DOHH2 (cell line): ENCODE data around the gene TBX4.

Experiments used
- H3F3A ChIP-seq: fragments of 200-600 bp; sonication (generic), shearing (Covaris generic); 2 replicates; pipeline ENCODE4 v1.6.0; 2016; ENCODE audit warnings: antibody characterized with exemption, mild to moderate bottlenecking; ENCODE audit not compliant: control insufficient read depth, insufficient read depth
- H3K27ac ChIP-seq: fragments of 200-600 bp; sonication (generic); 2 replicates; pipeline ENCODE4 v1.5.1; 2014; ENCODE audit warnings: low read depth, mild to moderate bottlenecking, low read length, moderate library complexity
- H3K27me3 ChIP-seq: fragments of 200-600 bp; sonication (generic); 2 replicates; pipeline ENCODE4 v1.6.1; 2014; ENCODE audit warnings: mild to moderate bottlenecking, low read length, mixed read lengths; ENCODE audit not compliant: control insufficient read depth
- H3K36me3 ChIP-seq: fragments of 200-600 bp; sonication (generic); 2 replicates; pipeline ENCODE4 v1.6.1; 2014; ENCODE audit warnings: mild to moderate bottlenecking, low read length, moderate library complexity, mixed read lengths; ENCODE audit not compliant: control insufficient read depth
- H3K4me1 ChIP-seq: fragments of 200-600 bp; sonication (generic); 2 replicates; pipeline ENCODE4 v1.6.1; 2014; ENCODE audit warnings: mild to moderate bottlenecking, low read length, mixed read lengths; ENCODE audit not compliant: control insufficient read depth
- H3K4me2 ChIP-seq: fragments of 200-600 bp; sonication (generic); 2 replicates; pipeline ENCODE4 v1.6.0; 2014; ENCODE audit warnings: mild to moderate bottlenecking, low read length, moderate library complexity
- H3K4me3 ChIP-seq: fragments of 200-600 bp; sonication (generic); 2 replicates; pipeline ENCODE4 v1.5.1; 2014; ENCODE audit warnings: mild to moderate bottlenecking, low read length, mixed read lengths
- H3K79me2 ChIP-seq: fragments of 200-600 bp; sonication (generic); 2 replicates; pipeline ENCODE4 v1.6.1; 2014; ENCODE audit warnings: mild to moderate bottlenecking, low read length, mixed read lengths; ENCODE audit not compliant: control insufficient read depth
- H3K9me2 ChIP-seq: fragments of 200-600 bp; sonication (generic); replicated peaks from 2 replicates; pipeline ENCODE4 v1.6.1; 2014; ENCODE audit warnings: mild to moderate bottlenecking, low read length, mixed read lengths; ENCODE audit not compliant: control insufficient read depth
- H3K9me3 ChIP-seq: fragments of 200-600 bp; sonication (generic); 2 replicates; pipeline ENCODE4 v1.6.1; 2014; ENCODE audit warnings: antibody characterized with exemption, low read length, mixed read lengths; ENCODE audit not compliant: control insufficient read depth, insufficient read depth
- H4K20me1 ChIP-seq: fragments of 200-600 bp; sonication (generic); 2 replicates; pipeline ENCODE4 v1.6.0; 2014; ENCODE audit warnings: low read depth, mild to moderate bottlenecking, antibody characterized with exemption, low read length, moderate library complexity; ENCODE audit not compliant: control insufficient read depth, insufficient read depth
- EZH2phosphoT487 ChIP-seq: fragments of 200-600 bp; sonication (generic); IDR thresholded peaks from 2 replicates; pipeline ENCODE4 v1.6.1; 2017; ENCODE audit warnings: borderline replicate concordance, mild to moderate bottlenecking, antibody characterized with exemption, low read length, moderate library complexity, mixed read lengths
- TF ChIP-seq, protein P1 (sequence below): fragments of 200-600 bp; sonication (generic); IDR thresholded peaks from one replicate; pipeline ENCODE4 v1.5.1; 2014; ENCODE audit warnings: antibody characterized with exemption, mild to moderate bottlenecking, low read depth, low read length; ENCODE audit not compliant: poor library complexity, severe bottlenecking

Gene TBX4

GRCh38 chr17:61464843-61465180 lies 12.6 kb downstream of the TBX4 start:
- no peaks in the 10 kb centered on the region for H3K9me2 ChIP-seq
- H3K4me1 ChIP-seq, result peaks cover 6% of the 10 kb centered on the region; the same call in 1 of the 2 replicates
- peaks cover 35% of the 10 kb centered on the region for H3K27me3 ChIP-seq
- no peaks in the 10 kb centered on the region for H4K20me1 ChIP-seq
- TF ChIP-seq EZH2phosphoT487, result no peak
- TF ChIP-seq, protein P1, sequence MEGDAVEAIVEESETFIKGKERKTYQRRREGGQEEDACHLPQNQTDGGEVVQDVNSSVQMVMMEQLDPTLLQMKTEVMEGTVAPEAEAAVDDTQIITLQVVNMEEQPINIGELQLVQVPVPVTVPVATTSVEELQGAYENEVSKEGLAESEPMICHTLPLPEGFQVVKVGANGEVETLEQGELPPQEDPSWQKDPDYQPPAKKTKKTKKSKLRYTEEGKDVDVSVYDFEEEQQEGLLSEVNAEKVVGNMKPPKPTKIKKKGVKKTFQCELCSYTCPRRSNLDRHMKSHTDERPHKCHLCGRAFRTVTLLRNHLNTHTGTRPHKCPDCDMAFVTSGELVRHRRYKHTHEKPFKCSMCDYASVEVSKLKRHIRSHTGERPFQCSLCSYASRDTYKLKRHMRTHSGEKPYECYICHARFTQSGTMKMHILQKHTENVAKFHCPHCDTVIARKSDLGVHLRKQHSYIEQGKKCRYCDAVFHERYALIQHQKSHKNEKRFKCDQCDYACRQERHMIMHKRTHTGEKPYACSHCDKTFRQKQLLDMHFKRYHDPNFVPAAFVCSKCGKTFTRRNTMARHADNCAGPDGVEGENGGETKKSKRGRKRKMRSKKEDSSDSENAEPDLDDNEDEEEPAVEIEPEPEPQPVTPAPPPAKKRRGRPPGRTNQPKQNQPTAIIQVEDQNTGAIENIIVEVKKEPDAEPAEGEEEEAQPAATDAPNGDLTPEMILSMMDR, result no peak
- no peaks in the 10 kb centered on the region for H3K79me2 ChIP-seq
- H3F3A ChIP-seq, result no peaks in the 10 kb centered on the region
- no peaks in the 10 kb centered on the region for H3K9me3 ChIP-seq
- no peak overlapping the region for H3K4me2 ChIP-seq
- no peak overlapping the region for H3K27ac ChIP-seq
- no peak overlapping the region for H3K4me3 ChIP-seq
- H3K36me3 ChIP-seq, result no peaks in the 10 kb centered on the region

- Histone ChIP-seq H3K4me3 (no peak overlapping the region), H3K36me3 (no peaks in the 10 kb centered on the region), H3F3A (no peaks in the 10 kb centered on the region), H3K79me2 (no peaks in the 10 kb centered on the region), H3K9me2 (no peaks in the 10 kb centered on the region), H3K27ac (no peak overlapping the region), H3K9me3 (no peaks in the 10 kb centered on the region), H3K27me3 (peaks cover 26% of the 10 kb centered on the region), H3K4me1 (peaks cover 6% of the 10 kb centered on the region; the same call in 1 of the 2 replicates), H4K20me1 (no peaks in the 10 kb centered on the region), H3K4me2 (no peak overlapping the region)
- TF ChIP-seq EZH2phosphoT487, result no peak
- TF ChIP-seq, protein P1, result no peak
Measured at GRCh38 chr17:61465550-61466237, 13.5 kb downstream of the TBX4 start.

DNA sequence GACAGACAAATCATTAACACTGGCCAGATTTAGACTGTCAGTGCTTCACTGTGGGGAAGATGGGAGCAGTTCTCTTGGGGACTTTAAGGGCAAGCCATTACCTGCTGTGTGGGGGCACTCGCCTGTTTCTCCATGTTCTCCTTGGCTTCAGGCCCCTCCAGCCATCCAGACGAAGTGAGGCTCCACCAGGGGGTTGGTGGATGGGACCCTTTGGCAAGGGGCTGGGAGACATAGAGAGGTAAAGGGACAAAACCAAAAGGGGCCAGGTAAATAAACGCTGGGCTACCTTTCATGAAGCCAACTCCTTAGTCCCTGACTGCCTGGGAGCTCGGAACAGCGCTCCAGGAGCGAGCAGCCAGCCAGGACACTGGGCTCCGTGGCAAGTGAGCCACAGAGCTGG lies 14.0 kb downstream of the TBX4 start:
- H3K27me3 ChIP-seq, result peaks cover 21% of the 10 kb centered on the region
- TF ChIP-seq, protein P1, result no peak
- TF ChIP-seq EZH2phosphoT487, result no peak
- H3K4me2 ChIP-seq, result no peak overlapping the region
- no peaks in the 10 kb centered on the region for H3K36me3 ChIP-seq
- H3K4me3 ChIP-seq, result no peak overlapping the region
- H3K27ac ChIP-seq, result no peak overlapping the region
- no peaks in the 10 kb centered on the region for H3K9me2 ChIP-seq
- H4K20me1 ChIP-seq, result no peaks in the 10 kb centered on the region
- no peaks in the 10 kb centered on the region for H3K79me2 ChIP-seq
- no peaks in the 10 kb centered on the region for H3F3A ChIP-seq
- H3K9me3 ChIP-seq, result no peaks in the 10 kb centered on the region
- H3K4me1 ChIP-seq, result peaks cover 6% of the 10 kb centered on the region; the same call in 1 of the 2 replicates
